NCI-H2196 treated with DMSO at 0.1 percent for 48 hours (cell line): ENCODE results near the gene FKBP1C.

Experiments
- DNase-seq: peaks from one replicate; lab custom pipeline; 2025; ENCODE audit not compliant: unreplicated experiment; lab: John Stamatoyannopoulos, UW

Gene FKBP1C

GRCh38 chr6:63261820-63262219, 50.6 kb downstream of the FKBP1C start:
- no peak for DNase-seq
